Endometrial microvascular endothelial cells (primary cell): ENCODE data around the gene HIP1R. TPM values are rescaled to one million over a fixed set of nuclear protein-coding genes. Genes with fewer than 3 reads are reported as not detected.
"Not testable (repeated sequence)": the region's sequence is repeated elsewhere in the genome, so short reads cannot be mapped to it uniquely, and the experiment has no call there.

Experiments used
- in situ Hi-C: cut with HindIII; loops from 2 replicates; pipeline ENCODE4 v1.10.0; 2017; ENCODE audit warnings: low sequenced_read_pairs, low pct_unique_long_range_greater_than_20kb; ENCODE audit errors: inconsistent ontology term
- total RNA-seq: library from RNA; depleted of rRNA; stranded (reverse); fragments of >200 nt; gene quantifications from one replicate; pipeline ENCODE4 v1.2.3, GENCODE V29; 2015; ENCODE audit errors: inconsistent ontology term

Gene HIP1R
- total RNA-seq, 1 donor from 2014 or later = 81.0 TPM

DNA sequence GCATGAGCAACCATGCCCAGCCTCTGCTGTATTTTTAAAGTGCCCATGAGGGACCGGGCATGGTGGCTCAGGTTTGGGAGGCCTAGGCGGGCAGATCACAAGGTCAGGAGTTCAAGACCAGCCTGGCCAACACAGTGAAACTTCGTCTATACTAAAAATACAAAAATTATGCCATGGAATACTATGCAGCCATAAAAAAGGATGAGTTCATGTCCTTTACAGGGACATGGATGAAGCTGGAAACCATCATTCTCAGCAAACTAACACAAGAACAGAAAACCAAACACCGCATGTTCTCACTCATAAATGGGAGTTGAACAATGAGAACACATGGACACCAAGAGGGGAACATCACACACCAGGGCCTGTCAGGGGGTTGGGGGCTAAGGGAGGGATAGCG lies 70.0 kb downstream of the HIP1R start:
- in situ Hi-C loops = not testable (repeated sequence)

DNA sequence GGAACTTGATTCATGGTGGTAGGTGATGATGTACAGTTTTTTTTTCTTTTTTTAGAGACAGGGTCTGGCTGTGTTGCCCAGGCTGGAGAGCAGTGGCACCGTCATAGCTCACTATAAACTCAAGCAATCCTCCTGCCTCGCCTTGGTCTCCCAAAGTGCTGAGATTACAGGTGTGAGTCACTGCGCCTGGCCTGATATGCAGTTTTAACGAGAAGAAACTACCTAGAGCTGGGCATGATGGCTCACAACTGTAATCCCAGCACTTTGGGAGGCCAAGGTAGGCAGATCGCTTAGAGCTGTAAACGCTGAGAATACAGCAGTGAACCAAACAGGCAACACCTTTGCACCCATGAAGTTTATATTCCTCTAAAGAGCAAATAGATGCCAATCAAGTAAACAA lies 73.7 kb downstream of the HIP1R start:
- in situ Hi-C loops = no loop called here

GRCh38 chr12:122909442-122910288 lies 74.4 kb downstream of the HIP1R start:
- in situ Hi-C loops = no loop called here

Other genes with a start within 250 kb of the HIP1R start
- gene HCAR2, start 132.1 kb upstream of the HIP1R start, total RNA-seq = not detected
- not detected for gene HCAR3, start 118.6 kb upstream of the HIP1R start, total RNA-seq
- under 0.01 TPM for gene HCAR1, start 104.6 kb upstream of the HIP1R start, total RNA-seq
- gene DENR, start 82.6 kb upstream of the HIP1R start, total RNA-seq = 35.9 TPM
- gene CCDC62, start 60.9 kb upstream of the HIP1R start, total RNA-seq = not detected
- gene VPS37B, start 60.7 kb downstream of the HIP1R start, total RNA-seq = 29.5 TPM
- gene ABCB9, start 131.0 kb downstream of the HIP1R start, total RNA-seq = 8.0 TPM
- 14.7 TPM for gene OGFOD2, start 139.8 kb downstream of the HIP1R start, total RNA-seq
- gene ARL6IP4, start 145.2 kb downstream of the HIP1R start, total RNA-seq = 258 TPM